ENCODE data around the gene C19orf47.

C19orf47 gene

DNA sequence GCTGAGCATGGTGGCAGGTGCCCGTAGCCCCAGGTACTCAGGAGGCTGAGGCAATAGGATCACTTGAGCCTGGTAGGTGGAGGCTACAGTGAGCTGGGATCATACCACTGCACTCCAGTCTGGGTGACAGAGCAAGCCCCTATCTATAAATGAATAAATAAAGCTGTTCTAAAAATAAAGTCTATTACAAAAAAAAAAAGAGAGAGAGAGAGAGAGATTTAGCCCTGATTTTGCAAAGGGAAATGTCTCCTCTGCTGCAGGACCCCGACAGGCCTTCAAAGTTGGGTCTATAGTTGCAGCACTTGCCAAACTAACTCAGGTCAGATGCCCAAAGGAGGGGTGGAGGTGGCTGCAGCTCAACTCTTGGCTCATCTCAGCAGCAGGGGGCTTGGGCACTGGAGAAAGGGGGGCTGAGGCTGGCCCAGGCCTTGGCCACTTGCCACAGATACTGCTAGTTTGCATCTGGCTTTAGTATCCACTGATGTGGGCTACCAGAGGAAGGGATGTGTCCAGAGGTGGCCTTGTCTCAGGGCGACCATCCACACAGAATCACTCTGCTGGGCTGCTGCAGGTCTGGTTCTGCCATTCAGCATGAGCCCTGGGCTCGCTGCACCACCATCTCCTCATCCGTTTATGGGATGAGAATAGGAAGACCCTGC lies 32.3 kb downstream of the C19orf47 start:
- DNase-seq (ENCODE audit: low spot score) = no peak

DNA sequence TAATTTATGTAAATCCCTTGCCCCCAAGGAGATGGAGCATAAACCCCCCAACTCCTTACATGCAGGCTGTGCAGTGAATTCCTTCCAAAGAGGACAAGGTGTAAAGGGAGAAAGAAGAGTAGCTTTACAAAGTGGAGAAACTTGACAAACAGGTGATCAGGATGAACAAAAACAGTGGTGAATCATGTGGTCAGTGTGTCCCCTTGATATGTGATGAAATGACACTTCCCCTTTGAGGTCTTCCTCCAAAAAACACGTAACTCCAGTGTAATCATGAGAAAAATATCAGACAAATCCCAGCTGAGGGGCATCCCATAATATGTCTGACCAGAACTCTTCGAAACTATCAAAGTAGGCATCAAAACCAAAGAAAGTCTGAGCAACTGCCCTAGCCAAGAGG lies 33.5 kb downstream of the C19orf47 start:
- DNase-seq (ENCODE audit: low spot score) = no peak

DNA sequence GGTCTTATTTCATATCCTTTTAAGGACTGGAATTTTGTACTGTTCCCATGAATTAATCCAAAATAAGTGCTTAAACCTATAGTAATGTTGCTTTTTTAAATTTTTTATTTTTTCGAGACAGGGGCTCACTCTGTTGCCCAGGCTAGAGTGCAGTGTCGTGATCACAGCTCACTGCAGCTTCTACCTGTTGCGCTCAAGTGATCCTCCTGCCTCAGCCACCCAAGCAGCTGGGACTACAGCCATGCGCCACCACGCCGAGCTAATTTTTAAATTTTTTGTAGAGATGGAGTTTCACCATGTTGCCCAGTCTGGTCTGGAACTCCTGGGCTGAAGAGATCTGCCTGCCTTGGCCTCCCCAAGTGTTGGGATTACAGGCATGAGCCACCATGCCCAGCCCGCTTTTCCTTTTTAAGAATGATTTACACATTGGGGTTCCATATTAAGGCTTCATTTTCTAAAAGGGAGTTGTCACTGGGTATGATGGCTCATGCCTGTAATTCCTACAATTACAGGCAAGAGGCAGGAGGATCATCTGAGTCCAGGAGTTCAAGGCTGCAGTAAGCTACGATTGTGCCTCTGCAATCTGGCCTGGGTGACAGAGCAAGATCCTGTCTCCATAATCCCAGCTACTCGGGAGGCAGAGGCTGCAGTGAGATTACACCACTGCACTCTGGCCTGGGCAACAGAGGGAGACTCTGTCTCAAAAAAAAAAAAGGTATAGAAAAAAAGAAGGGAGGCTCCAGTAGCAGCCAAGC lies 34.8 kb downstream of the C19orf47 start:
- DNase-seq (ENCODE audit: low spot score) = no peak

DNA sequence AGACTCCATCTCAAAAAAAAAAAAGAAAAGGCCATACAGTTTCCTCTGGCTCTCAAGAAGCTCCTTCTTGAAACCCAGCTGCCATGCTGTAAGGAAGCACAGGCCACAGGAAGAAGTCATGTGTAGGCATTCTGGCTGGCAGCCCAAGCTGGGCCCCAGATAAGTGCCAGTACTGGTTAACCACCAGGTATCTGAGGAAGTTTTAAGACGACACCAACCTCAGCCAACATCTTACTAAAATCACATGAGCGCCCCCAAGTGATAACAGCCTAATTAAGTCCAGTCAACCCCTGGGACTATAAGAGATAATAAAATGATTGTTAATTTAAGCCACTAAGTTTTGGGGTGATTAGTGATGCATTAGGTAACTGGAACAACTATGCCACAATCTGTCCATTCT lies 35.7 kb downstream of the C19orf47 start:
- DNase-seq (ENCODE audit: low spot score) = no peak

DNA sequence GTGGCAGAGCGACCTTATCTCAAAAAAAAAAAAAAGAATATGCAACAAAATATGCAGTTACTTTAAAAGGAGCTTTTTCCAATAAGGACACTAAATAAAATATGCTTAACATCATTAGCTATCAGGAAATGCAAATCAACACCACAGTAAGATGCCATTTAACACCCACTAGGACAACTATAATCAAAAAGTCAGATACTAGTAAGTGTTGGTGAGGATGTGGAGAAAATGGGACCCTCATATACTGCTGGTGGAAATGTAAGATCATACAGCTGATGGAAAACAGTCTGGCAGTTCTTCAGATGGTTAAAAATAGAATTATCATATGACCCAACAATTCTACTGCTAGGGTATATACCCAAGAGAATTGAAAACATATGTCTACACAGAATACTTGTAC lies 38.5 kb downstream of the C19orf47 start:
- DNase-seq (ENCODE audit: low spot score) = no peak

DNA sequence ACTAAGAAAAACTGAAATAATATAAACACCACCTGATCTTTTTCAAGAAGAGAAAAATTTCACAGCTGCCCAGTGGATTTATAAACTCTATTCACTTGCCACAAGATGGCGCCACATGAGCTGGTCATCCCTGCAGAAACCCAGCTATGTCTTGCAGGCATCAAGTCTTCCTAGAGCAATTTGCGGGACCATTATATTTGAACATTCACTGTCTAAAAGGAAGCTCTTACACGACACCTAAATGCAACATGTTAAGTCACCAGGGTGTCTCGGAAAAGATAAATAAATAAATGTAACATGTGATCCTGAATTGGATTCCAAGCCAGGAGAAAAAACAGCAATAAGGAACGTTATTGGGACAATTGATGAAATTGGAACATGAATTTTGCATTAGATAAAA lies 42.8 kb downstream of the C19orf47 start:
- peak; percentile 80 for DNase-seq (ENCODE audit: low spot score)

DNA sequence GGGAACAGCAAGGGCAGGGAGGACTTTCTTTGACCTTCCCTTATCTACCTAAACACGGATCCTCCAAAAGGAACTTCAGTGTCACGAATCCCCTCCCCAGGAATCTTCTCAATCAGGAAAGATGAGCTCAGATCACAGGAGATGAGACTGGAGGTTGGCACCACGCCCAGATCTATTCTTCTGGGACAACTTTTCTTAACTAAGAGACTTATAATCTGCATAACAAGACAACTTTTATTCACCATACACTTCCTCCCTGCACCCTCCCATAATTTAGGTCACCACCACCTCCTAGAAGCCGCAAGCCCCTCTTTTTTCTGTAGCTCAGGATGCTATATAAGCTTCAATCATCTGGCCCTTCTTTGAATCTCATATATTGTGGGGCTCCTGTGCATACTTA lies 43.9 kb downstream of the C19orf47 start:
- DNase-seq (ENCODE audit: low spot score) = no peak

DNA sequence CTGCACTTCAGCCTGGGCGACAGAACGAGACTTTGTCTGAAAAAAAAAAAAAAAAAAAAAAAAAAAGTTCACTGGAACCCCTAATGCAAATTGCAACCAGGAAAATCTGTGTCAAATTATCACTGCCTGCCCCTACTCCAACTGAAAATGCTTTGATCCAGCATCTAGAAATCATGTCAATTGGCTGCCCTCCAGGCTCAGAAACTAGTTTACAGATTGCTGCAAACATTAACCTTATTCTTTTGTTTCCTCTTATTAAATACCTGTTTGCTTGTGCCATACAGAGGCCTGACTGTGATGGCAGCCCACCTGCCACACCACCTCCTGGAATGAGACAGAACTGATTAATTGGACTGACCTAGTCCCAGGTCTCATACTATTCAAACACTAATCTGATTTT lies 44.4 kb downstream of the C19orf47 start:
- DNase-seq (ENCODE audit: low spot score) = no peak

DNA sequence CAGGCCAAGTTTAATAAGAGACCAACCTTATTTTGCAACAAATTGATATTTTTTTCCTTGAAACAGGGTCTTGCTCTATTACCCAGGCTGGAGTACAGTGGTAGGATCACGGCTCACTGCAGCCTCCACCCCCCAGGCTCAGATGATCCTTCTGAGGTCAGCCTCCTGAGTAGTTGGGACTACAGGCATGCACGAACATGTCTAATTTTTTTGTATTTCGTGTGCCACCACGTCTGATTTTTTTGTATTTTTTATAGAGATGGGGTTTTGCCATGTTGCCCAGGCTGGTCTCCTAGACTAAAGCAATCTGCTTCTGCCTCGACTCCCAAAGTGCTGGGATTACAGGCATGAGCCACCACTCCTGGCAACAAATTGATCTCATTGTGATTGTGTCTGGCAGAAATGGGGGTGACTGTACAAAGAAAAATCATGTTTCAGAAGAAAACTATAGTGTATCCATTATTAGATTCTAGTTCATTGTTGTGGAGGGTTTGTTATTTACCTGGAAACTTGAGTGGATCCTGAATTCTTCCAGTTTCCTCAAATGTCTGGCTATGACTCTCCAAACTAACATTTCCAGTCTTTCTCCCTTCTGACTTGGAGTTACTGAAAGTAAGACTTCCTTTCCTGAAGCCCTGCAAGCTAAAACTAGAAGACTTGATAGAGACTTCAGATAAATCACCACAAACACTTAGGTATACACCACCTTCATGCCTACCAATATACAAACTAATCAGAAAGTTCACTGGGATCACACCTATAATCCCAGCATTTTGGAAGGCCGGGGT lies 45.8 kb downstream of the C19orf47 start:
- DNase-seq (ENCODE audit: low spot score) = no peak

DNA sequence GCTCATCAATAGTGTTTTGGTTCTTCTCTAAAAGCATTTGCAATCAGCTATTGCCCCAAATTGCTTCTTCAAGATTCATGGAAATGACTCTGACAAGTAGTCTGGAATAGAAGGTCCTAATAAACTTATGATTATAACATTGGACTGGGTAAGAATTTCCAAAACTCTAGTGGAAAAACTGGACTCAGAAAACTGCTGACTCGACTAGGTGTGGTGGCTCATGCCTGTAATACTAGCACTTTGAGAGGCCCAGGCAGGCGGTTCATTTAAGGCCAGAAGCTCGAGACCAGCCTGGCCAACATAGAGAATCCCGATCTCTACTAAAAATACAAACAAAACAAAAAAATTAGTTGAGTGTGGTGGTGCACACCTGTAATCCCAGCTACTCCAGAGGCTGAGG lies 47.5 kb downstream of the C19orf47 start:
- no peak for DNase-seq (ENCODE audit: low spot score)

DNA sequence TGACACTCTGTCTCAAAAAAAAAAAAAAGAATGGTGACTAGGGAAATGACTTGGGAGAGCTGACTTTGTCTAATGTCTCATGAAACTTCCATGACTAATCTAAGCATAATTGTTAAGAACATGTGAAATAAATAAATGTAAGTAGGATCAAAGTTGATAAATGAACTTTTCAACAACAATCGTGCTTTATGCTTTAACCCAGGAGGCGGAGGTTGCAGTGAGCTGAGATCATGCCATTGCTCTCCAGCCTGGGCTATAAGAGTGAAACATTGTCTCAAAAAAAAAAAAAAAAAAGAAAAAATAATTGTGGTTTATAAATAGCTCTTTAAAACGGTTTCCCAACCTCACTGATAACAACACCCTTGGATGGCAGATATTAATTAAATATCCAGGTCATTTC lies 50.2 kb downstream of the C19orf47 start:
- no peak for DNase-seq (ENCODE audit: low spot score)

DNA sequence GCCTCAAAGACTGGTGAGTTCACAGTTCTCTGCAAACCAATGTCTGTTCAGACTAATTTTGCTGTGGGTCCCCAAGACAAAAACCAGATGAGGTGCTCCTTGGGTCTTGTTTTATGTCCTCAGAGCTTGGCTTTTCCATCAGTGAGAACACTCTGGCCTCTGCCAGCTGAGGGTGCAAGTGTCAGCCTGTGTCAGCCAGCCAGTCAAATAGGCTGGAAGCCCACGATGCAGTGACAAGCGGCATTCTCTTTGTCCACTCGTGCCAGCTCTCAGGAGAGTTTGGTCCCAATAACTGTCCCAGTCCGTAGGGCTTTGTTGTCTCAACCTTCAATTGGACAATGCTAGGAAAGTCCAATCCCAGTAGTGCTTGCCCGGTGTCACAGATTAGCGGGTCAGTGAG lies 53.6 kb downstream of the C19orf47 start:
- no peak for DNase-seq (ENCODE audit: low spot score)

DNA sequence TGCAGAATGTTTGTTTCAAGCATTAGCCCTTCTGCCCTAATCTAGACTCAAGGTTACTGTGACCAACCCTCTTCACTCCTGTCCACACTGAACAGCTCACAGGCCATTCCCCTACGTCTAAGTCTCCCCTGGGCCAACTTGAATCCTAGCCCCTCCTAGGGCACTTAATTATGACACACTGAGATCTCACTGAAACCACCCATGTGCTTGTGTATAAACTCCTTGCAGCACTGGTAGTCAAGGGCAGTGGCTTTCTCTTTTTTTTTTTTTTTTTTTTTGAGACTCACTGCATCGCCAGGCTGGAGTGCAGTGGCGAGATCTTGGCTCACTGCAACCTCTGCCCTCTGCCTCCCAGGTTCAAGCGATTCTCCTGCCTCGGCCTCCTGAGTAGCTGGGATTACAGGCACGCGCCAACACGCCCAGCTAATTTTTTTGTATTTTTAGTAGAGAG lies 61.2 kb downstream of the C19orf47 start:
- no peak for DNase-seq (ENCODE audit: low spot score)

DNA sequence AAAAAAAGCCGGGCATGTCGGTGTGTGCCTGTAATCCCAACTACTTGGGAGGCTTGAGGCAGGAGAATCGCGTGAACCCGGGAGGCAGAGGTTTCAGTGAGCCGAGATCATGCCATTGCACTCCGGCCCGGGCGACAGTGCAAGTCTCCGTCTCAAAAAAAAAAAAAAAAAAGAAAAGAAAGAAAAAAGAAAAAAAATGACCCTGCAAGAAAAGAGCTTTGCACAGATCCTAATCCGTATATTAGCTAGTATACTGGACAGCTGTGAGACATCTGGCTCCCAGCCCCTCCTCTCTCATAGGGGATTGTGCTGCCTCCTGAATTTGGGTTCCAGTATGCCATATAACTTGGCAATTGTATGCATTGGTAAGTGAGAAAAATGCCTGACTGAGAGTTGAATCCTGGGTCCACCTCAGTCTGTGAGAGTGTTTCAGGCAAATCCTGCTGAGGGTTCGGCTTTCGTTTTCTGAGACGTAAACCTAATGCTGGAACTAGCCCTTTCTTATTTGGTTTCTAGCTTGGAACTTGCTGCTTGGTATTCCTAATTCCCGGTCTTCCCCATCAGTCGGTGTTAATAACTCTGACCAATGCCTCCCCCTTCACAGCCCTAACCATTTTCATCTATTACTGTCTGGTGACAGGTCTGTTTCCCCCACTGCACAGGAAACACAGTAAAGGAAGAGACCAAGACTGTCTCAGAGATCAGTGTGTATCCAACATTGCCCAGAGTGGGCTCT lies 61.8 kb downstream of the C19orf47 start:
- no peak for DNase-seq (ENCODE audit: low spot score)

DNA sequence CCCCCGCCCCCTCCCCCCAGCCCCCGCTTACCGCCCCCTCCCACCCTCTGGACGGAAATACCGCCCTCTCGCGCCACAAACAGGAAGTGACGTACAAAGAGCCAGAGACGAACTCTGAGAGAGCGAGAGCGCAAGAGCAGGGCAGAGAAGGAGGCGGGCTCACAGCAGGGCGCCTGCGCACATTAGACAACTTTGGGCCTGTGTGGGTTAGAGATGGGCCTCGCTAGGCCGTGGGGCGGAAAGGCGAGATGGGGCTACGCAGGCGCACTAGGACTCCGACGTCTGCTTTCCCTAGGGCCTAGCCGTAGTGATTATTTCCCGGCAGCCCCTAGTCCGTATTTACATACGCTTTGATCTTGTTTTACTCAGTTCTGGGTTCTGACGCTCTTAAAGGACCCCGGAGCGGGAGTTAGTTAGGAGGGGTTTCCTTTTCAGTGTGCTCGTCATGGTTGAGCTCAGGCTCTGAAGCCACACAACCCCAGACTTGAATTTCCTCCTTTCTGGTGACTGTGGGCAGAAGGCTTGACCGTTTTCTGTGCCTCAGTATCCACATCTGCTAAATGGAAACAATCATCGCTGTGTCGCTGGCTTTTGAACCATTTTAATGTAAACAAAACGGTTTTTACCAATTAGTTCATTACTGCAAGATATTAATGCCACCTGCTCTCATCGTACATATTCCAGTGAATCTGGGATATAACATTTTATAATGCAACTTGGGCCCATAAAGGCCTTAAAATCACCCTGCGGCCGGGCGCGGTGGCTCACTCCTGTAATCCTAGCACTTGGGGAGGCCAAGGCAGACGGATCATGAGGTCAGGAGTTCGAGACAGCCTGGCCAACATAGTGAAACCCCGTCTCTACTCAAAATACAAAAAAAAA lies 62.6 kb downstream of the C19orf47 start:
- peak; percentile 100 for DNase-seq (ENCODE audit: low spot score)

DNA sequence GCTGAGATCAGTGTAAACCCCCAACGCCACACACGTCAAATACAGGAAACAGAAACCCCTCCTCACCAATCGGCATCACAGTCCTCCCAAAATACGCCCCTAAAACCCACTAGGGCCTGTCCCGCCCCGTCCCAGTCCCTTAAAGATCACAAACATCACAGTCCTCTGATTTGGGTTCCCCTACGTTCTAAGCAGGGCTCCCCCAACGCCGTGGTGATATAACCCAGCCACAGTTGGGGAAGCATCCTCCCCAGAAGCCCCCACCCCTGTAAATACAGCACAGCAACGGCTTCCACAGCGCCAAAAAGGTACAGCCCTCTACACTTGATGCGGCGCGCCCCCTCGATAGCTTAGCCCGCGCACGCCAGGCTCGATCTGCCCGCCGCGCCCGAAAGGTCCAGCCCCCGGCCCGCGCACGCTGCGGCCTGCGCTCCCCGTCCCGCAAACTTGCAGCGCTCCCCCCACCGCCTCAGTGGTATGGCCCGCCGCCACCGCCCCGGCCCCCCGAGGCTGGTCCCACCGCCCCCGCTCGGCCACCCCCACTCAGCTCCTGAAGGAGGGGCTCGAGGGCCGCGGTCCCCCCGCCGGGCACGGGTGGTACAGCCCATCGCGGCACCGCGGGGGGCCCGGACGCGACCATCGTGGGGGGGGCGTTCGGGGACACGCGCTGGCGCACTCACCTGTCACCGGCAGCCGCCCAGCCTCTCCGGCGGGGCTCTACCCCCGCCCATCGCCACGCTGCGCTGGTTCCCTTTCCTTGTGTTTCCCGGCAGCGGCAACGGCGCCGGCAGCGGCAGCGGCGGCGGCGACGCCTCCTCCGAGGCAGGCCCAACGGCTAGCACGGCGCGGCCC lies 63.5 kb downstream of the C19orf47 start, which contains the start of gene AKT2:
TSS of gene AKT2 (minus strand) at position 845 of the 852 bp plus-strand sequence. CDS start 20,078 bp downstream, outside the sequence.
- peak; percentile 74 for DNase-seq (ENCODE audit: low spot score)

DNA sequence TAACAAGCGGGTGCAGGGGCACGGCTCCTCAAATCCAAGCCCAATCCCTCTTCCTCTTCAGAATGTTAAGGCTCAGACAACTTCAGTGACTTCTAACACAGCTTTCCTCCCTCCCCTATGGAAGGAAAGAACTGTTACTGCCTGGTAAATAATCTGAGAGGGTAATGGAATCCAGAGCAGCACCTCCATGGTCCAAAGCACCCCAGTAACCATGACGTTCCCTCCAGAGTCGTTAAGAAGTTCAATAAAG lies 64.0 kb downstream of the C19orf47 start:
- no peak for DNase-seq (ENCODE audit: low spot score)

DNA sequence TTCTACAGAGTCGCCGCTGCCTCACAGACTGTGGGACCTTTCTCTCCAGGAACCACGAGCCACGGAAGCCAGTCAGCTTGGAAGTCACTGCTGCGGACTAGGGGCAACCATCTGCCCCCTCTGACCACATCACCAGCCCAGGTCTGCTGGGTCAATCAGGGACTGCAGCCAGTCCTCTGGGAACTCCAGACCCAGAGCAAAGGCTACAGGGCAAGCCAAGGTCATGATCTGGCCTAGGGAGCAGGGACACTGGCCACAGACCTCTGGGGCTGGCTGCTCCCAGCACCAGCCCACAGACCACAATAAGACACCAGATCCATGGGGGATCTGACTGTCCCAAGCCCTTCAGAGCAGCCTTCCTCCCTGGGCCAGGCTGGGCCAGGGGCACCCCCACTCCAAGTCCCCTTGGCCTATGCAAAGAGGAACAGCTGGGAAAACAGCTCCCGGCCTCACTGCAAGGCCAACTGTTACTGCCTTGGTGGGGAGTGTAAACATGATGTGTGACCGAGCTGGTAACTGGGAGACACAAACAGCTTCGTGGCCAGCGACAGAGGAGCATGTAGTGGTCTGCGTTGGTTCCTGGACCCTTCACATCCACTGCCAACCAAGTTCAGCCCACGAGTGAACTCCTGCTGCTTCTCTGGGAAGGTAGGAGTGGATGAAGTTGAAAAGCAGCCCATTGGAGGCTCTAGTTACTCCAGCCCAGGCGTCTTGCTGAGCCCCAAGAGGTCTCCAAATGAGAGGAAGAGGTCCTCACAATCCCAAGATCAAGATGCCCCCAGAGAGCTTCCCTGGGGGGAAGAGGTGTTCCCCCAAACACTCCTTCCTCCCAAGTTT lies 64.6 kb downstream of the C19orf47 start:
- DNase-seq (ENCODE audit: low spot score) = no peak

DNA sequence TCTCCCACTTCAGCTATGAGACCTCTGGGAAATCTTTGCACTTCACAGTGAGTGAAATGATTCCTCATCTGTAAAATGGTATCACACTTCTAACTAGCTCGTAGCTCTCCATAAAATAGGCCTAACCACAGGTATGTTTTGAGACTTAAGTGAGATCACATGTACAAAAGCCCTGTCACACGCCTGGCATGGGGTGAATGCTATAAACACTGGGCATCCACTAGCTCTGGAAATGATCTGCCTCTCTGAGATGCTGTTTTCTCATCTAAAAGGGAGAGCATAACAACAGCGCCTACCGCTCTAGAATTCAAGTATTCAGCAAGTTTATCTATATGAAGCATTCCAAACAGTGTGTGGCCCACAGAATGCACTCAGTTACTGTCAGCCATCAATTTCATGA lies 65.3 kb downstream of the C19orf47 start:
- DNase-seq (ENCODE audit: low spot score) = no peak

DNA sequence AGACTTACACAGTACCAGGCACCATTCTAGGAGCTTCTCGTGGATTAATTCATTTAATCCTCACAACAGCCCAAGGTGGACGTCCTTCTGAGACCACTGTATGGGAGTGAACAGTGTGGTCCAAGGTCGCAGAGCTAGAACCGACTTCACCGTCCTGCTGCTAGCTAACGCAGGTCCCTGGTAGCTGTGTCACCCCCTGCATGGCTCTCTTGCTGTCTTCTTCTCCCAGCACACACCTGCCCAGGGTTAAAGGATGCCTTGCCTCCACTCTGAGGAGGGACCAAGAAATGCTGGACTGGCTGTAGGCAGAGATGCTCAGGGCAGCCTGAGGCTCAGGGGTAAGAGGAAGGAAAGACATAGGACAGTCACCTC lies 66.0 kb downstream of the C19orf47 start:
- no peak for DNase-seq (ENCODE audit: low spot score)

All from putamen (tissue), 1 donor.